LoVo (cell line): ENCODE measurements around the gene AUTS2.

Source experiments
- DNase-seq: peaks from one replicate; pipeline ENCODE4 v3.0.0-alpha.2; 2016; ENCODE audit warnings: low spot score

Gene AUTS2

GRCh38 chr7:69656890-69657289, 58.6 kb downstream of the AUTS2 start:
- DNase-seq, result no peak

- DNase-seq, result no peak
Observed at GRCh38 chr7:69657331-69657730, 59.1 kb downstream of the AUTS2 start.

GRCh38 chr7:69657985-69658384, 59.7 kb downstream of the AUTS2 start:
- DNase-seq, result no peak

DNA sequence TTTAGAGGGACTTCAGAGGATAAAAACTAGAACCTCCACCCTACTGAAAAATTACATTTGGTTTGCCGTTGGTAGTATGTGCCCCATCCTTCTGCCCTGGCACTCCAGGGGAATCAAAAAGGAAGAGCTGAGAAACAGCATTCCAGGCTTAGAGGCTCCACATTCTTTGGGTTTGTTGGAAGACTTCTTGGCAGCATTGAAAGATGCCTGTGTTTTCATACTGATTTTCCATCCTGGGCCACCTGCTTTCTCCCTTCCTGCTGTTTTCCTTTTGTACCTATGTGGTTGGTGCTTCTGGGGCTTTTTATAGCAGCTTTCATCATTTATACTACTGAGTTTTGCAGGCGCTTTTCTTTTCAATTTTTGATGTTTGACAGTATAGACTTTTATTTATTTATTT, 61.7 kb downstream of the AUTS2 start:
- no peak for DNase-seq

DNA sequence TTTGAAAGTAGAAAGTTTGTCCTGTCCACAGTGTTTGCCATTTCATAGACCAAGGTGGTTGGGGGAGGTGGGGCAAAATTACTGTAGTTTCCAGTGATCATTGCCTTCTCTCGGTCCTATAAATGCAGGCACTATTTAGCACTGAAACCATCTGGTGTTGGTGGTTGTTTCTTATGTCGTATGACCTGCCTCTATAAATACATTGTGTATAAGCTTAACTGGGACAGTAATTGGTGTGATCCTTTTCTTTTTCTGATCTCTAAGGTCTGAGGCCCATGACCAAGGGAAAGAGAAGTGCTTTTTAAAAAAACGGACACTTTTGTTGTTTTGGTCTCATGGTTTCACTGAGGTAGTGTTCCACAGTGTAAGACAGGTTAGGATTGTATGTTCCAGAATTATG, 63.1 kb downstream of the AUTS2 start:
- DNase-seq, result no peak

DNA sequence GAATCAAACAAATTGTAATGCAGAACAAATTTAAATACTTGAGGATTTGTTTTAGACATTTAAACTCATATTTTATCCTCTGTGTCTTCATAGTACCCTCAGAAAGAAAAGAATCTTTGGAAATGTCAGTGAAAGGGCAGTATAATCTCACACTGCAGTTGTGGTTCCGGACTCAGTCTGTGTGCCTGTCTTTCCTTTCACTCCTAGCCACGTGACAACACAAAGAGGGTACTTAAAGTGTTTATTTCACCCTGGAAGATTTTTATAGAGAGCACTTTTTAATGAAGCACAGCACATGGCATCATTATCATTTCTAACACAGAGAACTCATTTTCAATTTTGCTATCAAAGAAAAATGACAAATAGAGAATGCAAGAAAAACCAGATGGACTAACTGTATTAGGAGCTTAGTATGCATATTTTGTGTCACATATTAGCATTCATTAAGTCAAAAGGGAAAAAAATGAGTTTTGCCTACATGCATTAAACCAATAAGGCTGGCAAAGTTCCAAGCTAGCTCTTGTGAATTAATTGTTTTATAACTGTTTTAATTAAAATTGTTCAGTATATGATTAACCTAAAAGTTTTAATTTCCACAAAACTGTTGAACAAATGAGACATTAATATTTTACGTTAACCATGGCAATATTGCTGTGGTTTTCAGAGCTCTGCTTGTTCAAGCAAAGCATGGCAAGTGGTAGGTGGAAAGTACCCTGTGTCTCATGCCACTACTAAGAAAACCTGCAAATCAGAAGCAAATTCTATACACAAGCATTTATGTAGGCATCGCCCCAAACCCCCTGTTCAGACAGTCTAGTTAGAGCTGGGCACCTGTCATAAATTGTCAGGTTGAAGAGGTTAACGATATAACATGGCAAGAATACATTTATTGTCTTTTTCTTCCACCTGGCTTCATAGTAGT, 65.9 kb downstream of the AUTS2 start:
- no peak for DNase-seq

DNA sequence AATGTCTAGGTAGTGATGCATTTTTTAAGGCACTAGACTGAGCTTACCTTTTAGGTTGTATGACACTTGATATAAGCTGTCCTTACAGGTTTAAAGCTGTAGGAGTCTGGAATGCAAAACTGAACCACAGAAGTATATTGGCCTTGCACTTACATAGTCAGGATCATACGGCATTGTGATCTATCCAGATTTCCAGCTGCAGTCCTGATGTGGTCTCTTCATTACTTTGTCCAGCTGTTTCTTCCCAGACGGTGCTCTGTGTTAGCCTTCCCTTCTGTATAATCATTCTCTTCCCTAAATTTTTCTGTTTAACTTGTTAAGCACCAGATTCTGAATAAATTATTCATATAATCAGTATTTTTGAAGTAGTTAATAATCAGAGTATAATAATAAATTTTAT, 67.1 kb downstream of the AUTS2 start:
- no peak for DNase-seq

GRCh38 chr7:69668339-69668870, 70.1 kb downstream of the AUTS2 start:
- DNase-seq, result no peak

DNA sequence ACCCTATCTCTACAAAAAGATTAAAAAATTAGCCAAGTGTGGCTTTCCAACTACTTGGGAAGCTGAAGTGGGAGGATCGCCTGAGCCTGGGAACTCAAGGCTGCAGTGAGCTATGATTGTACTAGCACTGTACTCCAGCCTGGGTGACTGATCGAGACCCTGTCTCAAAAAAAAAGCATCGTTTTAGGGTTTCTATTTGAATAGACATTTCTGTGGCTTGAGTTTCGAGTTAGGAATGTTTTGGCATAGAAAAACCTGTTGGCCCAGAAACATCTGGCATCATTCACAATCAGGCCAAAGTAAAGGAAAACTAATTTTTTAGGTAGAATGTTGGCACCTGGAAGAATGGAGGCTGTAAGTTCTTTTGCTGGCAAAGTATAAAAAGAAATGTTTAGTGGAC, 72.4 kb downstream of the AUTS2 start:
- no peak for DNase-seq

DNA sequence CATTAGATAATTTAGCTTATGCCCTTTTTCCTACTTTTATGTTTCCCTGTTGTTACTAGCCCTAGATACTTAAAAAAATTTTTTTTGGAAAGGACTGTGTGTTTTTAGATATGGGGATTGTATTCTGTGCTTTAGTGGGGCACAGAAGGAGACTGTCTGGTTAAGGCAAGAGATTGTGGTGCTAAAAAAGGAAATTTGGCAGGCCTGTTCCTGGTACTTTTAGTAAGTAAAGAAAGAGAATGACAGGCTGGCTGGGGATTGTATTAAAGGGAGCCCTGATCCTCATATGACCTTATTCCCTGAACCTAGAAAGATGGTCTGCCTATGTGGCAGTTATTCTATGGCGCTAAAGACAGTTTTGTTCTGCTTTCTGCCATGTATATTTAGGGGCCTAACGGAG, 74.8 kb downstream of the AUTS2 start:
- DNase-seq, result no peak

GRCh38 chr7:69674701-69675182, 76.5 kb downstream of the AUTS2 start:
- DNase-seq, result no peak

DNA sequence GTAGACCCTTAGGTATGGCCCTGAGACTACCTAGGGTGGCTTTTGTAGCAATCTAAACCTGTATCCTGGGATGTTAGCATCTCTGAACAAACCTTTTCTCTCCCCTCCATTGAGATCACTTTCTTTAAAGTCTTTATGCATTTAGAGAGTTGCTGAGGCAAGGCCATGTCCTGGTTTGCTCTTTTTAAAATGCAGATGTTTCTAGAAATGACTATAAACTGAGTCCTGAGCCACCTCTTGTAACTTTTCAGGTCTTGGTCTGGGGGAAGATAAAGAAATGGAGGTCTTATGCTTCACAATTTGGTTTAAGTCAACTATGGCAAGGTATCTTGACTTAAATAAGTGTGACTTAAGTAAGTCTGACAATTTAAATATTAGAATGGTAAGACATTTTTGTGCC, 78.0 kb downstream of the AUTS2 start:
- no peak for DNase-seq

DNA sequence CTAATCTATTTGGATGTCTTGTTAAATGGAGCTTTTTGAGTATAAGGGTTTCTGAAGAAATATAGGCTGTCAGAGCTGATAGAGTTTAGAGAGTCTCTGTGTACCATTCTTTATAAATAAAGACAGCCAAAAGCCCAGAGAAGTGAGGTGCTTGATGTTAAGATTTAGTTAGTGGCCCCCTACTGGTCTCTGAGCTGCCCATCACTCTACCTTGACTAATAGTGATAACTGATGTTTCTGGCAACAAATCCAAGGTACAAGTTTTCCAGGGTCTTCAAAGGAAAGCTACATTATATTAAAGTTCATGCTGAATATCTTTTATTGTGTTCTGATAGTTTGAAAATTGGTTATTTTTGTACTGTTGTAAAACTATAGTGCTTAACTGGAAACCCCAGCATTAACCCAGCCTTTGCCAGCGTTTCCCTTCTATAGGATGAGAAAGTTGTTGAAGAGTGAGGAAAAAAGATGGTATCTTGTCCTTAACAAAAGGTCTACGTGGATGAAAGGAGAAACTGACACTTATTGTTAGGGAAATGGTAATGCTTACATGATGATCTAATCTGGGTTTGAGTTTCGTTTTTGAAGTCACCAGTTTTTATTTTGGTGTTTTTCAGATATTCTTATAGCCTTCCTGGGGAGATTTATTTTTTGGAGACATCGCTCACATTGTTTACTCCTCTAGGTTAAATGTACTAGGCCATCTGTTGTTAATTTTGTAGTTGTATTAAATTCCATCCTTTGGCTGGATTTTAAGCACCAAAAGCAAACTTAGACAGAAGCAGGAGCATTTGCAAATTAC, 79.0 kb downstream of the AUTS2 start:
- DNase-seq, result no peak

- no peak for DNase-seq
Observed at GRCh38 chr7:69677881-69678493, 79.7 kb downstream of the AUTS2 start.

DNA sequence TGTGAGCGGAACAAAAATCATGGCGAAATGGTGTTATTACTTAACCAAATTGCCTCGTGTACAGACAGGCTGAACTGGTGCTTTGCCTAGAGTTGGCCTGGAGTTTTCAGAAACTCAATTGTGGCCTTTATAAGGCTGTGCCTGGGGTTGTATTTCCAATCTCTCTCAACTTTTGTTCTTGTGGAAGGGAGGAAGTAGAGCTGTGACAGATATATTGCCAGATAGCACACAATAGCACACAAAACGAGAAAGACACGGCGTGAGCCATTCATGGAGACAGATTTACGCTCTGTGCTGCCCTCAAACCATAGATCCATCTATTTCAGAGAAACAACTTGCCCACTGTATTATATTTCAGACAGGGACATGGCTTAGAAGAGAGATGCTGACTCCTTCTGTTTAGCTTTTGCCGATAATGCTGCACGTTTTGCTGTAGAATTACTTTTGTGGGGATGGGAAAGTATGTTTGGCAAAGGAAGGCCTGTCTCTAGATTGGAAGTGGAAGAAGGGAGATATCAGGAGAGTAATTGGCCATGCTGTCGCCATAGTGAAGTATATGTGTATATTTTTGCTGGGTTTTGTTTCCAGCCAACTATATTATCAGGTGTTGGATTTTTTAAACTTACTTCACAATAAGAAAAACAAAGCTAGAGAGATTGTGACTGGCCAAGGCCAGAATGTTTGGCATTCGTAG, 80.4 kb downstream of the AUTS2 start:
- no peak for DNase-seq

DNA sequence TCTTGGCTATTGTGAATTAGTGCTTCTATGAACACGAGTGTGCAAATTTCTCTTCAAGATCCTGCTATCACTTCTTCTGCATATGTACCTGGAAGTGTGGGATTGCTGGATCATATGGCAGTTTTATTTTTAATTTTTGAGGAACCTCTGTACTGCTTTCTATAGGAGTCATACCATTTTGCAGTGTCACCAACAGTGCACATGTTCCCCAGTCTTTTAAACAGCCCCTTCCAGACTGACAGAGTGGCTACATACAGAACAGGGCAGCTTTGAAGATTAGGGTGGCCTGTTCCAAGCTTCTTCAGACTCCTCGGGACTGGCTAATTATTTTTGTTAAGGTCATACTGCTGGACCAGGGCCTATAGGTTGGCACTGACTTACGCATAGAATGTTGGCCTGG, 82.9 kb downstream of the AUTS2 start:
- DNase-seq, result no peak

GRCh38 chr7:69682518-69682917, 84.2 kb downstream of the AUTS2 start:
- no peak for DNase-seq

GRCh38 chr7:69683002-69683401, 84.7 kb downstream of the AUTS2 start:
- no peak for DNase-seq

DNA sequence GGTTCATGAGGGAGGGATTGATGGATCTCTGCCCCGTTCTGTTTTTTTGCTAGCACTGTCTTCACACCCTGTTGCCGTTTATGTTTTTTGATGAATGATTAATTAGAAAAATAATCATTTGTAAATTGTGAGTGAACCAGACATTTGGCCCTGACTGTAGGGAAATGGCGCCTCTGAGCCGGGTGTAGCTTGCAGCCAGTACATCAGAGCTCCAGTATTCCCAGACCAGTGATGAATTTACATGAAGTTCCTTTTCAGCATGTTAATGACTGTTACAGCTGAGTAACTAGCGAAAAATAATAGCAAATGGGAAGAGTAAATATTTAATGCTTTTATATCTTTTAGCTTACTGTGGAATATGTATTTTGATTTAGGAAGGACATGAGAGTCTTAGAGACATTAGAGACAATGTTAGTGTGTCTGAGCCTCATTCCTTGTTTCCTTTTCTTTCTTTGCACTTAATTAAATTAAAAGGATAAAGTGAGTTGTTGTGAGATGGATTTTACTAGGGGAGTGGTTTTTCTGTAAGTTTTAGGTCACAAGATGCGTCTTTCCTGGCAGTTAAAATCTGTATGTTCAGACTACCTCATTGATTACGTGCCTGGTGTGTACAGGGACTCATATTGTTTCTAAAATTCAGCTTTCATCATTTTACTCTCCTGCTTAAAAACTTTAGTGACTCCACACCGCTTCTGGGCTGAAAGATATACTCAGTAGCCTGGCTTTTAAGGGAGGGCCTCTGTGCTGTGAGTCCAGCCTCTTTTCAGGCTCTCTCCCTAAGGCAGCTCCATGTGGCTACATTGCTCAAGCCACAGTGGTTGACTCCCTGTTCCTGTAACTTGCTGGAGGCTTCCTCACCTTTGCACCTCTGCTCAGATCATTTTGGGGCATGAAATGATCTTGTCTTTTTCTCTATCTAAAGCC, 86.4 kb downstream of the AUTS2 start:
- no peak for DNase-seq

- DNase-seq, result no peak
Observed at GRCh38 chr7:69685293-69685631, 87.0 kb downstream of the AUTS2 start.

- no peak for DNase-seq
Observed at GRCh38 chr7:69686366-69686765, 88.1 kb downstream of the AUTS2 start.
